Measurements from ENCODE around the gene CMTM8.

CMTM8 gene

DNA sequence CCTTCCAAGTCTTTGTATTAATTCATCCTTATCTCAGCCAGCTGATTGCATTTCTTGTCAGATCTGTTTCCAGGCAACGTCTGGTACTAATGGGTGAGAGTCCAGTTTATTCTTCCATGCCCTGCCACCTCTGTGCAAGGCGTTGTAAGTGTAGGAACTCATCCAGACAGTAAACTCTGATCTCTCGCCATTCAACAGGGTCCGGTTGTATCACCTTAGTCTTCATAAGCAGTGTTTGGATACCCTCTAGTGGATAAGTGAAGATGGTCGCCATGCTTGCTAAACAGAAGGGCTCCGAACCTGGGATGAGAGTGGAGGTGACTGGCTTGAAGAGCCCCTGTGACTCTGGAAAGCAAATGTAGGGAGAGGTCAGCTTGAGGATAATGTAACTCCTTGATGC lies 101.6 kb downstream of the CMTM8 start:
- DNase-seq (ENCODE audit: low read depth), result peak; percentile 32

DNA sequence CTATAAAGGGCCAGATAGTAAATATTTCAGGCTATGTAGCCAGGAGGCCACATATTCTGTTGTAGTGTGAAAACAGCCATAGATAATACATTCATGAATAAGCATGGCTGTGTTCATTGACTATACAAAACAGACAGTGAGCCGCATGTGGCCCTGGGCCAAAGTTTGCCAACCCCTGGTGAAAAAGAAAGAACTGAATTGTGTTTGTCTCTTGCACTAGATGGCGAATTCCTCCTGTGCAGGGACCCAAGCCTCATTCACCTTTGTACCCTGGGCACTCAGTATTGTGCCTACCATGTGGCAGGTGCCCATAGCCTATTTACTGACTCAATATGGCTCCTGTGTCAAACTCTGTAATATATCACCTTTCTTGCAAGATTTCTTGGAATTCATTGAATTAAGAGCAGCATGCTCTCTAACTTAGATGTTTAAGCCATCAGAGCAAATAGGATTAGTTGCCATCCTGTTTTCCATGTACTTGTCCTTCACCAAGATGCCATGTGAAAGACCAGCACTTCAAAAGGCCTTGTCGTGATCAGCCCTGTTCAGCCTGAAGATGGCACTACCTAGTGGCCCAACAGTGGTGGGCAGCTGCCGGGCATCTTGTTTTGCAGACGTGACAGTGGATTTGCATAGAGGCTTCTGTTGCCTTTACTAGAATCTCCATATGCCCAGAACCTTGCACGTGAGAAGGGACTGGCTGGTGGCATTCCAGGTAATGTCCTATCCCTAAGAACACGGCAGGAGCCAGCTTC lies 102.3 kb downstream of the CMTM8 start:
- DNase-seq (ENCODE audit: low read depth), result no peak

DNA sequence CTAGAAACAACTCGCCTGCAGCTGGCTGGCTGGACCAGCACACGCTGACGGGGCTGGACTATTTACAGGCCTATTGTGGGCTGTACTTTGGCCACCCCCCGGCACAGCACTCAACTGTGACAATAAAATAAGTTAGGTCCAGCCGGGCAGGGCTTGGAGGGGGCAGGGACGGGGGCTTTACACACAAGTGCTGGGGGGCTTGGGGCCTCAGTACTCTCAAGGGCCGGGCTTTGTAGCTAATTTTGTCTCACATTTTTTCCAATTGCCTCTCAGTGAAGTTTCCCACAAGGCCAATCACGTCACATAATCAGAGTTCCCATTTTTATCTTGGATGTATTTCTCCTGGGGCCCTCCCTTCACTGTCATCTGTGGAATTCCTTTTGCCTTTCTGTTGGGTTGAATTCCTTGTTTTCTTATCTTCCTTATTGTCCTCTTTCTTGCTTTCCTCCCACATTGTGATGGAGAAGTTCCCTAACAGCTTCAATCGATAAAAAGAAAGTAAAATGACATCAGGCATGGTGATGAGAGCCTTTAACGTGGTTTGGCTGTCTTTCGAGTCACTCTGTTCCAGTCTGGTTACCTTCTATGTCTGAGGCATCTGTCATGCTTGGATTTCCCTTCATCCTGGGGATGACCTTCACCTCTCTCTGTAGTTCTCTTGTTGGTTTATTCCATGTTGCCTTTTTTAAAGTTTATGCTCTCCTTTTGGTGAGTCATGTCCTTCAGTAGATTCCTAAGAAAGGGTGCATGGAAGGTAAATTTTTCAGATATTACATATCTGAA lies 109.1 kb downstream of the CMTM8 start:
- DNase-seq (ENCODE audit: low read depth), result no peak

DNA sequence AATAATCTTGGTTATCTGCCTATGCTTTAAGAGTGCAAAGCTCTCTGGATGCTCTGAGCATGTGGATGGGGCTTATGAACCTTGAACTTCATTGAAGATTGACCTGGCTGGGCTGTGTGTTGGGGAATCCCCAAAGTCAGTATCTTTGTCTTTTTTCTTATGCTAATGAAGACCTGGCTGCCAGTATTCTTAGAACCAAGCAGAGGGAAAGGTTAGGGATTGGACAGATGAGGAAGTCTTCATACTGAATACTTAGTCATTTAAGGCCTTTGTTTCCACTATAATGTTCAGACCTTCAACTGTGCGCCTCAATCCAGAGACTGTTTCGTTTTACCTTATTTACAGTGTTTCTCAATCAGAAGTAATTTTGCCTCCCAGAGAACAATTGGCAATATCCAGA lies 110.7 kb downstream of the CMTM8 start:
- no peak for DNase-seq (ENCODE audit: low read depth)

DNA sequence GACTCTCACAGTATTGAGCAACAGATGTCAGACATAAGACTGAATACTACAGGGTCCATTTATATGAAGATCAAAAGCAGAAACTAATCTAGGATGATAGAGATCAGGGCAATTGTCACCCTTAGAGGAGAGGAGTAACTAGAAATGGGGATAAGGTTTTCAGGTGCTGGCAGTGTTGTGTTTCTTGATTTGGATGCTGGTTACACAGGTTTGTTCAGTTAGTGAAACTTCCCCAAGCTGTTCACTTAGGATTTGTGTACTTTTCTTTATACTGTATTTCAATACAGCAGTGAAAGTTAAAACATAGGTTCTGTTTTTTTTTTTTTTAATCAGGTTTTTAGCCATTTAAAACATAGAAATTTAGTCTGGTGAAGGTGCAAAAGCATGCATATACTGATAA lies 114.1 kb downstream of the CMTM8 start:
- no peak for DNase-seq (ENCODE audit: low read depth)

DNA sequence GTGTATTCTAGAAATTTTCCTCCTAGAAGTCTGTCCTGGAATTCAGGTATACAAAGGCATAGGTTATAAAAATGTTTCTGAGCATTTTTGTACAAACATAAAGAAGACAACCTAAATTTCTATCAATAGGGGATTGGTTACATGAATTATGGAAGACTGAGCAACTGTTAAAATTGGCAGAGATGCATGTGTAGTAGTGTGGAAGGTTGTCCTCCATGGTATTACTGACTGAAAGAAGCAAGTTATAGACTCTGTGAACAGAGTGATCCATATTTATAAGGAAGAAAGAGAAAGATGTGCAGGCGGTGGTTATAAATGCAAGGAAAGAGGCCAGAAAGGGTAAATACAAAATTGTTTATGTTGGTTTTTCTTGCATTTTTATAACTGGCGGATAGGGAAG lies 114.9 kb downstream of the CMTM8 start:
- DNase-seq (ENCODE audit: low read depth), result no peak

DNA sequence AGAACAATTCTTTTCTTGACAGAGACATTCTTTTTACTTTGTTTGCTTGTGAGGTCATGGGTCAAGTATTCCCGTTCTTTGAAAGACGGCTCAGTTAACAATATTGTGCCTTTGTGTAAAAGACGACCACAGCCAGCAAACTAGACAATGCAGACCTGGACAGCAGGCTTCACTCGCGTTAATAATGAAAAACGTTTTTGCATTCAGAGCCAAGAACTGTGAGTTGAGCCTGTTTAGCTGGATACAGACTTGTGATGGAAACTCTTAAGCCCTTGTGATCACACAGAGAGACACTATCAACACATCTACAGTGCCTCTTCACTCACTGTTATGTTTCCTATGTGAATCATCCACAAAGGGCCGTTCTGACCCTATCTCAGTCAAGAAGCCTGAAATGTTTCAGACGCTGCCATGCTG lies 115.9 kb downstream of the CMTM8 start:
- no peak for DNase-seq (ENCODE audit: low read depth)

DNA sequence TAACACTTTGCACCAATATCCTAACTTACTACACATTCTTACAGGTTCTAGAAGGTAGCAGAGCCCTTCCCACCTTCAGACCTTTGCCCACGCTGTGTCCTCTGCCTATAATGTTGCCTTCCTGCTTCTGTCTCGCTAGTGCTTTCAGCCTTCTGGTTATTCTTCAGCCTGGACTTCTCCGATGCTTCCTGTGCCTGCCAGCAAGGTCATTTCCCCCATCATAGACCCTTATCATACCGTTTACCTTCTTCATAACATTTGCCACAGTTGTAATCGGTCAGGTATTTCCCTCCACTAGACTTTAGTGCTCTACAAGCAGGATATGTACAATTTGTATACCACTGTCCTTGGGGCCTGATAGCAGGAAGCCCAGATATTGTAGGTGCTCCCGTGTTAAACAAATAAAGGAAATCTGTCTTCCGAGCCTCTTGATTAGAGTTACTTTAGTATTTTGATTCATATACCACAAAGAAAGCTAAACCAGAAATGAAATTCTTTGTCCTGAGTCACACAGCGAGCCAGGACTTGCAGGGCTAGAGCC lies 117.3 kb downstream of the CMTM8 start:
- DNase-seq (ENCODE audit: low read depth), result no peak

DNA sequence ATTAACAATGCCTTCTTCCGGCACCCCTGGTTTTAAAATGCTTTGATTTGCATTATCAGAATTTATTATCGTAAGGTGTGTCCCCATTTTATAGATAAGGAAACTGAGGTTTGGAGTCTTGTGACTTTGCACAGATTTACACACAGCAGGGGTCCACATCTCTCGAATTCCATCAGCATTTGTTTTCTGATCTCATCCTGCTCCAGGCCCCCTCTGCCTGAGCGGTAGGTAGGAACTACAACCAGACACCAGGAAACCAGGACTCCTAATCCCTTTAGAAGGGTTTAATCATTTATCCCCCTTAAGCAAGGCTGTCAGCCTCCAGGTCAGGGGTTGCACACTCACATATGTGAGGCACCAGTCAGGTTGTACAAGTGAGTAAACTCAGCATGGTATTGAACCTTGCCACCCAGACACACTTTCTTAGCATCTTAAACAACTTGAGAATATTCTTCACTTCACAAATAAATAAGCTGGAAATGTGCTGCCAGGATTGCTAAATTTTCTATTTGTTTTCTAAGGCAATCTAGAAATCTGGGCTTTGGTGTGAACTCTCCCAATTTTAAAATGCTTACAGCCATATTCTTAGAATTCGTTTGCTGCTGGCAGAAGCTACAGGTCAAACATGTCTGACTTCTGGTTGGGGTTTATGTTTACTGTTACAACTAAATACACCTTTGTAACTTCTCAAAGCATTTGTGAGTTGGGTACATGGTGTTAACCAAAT lies 121.4 kb downstream of the CMTM8 start:
- no peak for DNase-seq (ENCODE audit: low read depth)

DNA sequence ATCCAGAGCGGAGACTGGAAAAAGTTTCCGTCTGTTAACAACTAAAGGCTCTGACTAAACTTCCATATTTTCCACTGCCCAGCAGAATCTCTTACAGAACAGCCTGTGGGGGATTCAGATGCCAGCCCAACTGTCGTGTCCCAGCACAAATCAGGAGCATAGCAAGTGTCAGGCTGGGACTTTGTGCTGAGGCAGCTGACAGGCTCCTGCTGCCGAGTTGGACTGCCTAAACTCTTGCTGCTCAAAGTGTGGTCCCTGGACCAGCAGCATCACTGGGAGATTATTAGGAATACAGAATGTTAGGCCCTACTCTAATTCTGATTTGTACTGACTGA lies 122.0 kb downstream of the CMTM8 start:
- DNase-seq (ENCODE audit: low read depth), result no peak

DNA sequence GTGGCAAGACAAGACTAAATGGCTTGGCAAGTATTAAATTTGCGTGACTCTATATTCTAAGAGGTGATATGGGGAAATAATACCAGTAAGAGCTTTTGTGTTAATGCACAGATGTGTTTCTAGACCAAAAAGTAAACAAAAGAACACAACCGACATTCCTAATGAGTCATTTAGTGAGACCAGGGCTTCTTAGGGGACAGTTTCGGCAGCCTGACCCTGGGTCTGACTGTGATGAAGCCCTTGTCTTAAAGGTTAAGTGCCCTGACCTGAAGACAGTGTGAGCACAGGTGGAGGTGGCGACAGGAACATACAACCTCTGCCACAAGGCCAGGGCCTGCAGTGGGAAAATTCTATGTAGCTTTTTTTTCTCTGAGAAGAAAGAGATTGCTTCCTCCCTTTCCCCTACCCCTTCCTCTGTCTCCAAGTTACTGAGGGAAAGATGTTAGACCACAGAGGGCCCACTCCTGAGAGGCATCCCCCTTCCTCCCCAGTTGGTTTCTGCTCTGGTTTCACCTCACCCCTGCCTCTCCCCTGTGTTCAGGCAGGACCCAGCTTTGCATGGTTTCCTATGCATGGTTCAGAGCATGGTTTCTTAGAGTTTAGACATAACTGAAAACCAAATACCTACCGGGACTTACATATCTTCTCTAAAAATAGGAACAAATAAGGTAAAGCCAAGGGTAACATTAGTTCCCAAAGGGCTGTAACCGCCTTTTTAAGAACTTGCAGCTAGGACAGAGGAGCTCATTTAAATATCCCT lies 128.3 kb downstream of the CMTM8 start:
- peak; percentile 40 for DNase-seq (ENCODE audit: low read depth)

DNA sequence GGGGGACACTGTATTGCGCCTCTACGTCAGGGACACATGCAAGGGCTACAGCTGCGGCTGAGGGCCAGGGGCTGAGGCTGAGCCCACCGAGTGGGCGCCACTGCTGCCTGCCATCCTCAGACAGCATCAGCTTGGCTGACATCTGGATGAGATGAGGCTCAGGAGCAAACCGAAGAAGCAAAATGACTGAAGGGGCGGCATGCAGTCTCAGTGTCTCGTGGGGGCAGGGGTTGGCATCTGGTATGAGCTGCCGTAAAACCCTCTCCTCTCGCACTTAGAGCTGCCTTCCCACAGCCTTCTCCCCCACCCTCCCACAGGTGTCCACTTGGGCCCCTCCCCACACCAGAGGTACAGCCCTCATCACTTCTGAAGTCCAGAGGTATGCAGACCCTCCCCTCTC lies 129.0 kb downstream of the CMTM8 start:
- no peak for DNase-seq (ENCODE audit: low read depth)

DNA sequence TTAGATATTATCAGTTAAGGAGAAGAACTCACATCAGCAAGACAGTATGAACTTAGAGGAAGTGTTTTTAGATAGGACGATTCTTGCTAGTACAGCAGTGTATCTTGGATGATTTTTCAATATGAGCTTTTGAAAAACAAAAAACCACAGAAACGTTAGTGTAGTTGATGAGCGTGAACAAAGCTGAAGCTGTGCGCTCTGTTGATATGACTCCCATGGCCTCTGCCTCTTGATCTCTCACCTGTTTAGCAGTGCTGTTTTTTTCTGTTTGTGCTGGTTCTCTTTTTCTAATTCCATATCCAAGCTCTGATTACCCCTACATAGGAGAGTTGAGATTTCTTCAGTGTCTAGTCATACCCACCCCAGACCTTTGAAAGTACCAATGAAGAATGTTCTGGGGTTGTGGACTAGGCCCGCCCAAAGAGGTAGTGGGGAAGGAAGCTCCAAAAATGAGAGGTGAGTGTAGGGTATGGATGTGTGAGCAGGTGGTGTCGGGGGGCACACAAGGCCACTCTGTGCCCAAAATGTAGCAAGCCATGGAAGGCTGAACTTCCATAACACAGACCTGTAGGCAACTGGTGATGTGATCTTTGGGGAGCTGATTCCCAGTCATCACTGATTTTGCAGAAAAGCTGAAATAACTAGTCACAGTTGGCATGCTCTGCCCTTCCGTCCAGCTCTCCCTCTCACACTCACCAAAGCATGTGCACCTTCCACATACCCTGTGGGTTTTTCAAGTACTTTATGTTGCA lies 133.2 kb downstream of the CMTM8 start:
- no peak for DNase-seq (ENCODE audit: low read depth)

DNA sequence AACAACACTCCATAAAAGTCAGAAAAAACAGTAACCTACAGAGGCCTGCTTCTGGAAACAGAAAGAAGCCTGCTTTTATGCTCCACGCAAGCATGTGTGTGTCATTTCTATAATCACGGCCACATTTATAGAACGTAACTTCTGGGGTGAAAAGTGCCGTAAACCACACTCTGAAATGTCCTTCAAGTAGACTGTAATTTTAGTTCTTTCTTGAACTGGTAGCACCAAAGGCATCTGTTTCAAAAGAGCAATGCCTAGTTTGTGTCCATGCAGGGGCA lies 133.7 kb downstream of the CMTM8 start:
- no peak for DNase-seq (ENCODE audit: low read depth)

DNA sequence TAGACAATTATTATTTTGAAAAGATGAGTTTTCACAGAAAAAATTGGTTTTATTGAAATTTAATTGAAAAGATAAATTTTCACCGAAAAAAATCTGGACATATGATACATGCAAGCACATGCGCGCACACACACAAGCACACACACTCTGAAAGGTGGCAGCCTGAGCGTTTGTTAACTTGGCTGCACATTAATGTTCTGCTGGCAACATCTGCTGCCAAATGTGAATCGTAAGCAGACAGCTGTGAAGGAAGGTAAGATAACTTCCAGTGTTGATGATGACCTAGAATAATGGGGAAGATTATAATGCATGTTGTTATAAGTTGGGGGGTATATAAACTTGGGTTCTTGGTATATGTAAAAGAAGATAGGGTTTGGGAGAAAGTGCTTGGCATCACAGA lies 134.8 kb downstream of the CMTM8 start:
- DNase-seq (ENCODE audit: low read depth), result no peak

DNA sequence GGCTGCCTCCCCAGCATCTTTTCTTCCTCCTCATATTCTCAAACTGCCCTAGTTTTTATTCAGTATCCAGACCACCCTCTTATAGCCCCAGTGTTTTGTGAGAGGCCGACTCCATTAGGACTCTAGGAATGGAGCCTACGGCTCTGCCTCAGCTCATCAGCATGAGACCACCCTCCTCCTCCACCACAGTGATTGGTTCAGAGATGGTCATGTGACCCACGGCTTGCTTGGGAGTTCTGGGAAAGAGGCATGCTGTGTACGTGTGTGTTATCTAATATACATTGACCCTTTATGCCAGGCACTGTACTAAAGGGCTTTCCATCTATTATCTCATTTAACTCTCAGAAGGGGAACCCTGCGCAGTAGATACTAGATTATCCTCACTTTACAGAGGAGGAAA lies 135.4 kb downstream of the CMTM8 start:
- no peak for DNase-seq (ENCODE audit: low read depth)

DNA sequence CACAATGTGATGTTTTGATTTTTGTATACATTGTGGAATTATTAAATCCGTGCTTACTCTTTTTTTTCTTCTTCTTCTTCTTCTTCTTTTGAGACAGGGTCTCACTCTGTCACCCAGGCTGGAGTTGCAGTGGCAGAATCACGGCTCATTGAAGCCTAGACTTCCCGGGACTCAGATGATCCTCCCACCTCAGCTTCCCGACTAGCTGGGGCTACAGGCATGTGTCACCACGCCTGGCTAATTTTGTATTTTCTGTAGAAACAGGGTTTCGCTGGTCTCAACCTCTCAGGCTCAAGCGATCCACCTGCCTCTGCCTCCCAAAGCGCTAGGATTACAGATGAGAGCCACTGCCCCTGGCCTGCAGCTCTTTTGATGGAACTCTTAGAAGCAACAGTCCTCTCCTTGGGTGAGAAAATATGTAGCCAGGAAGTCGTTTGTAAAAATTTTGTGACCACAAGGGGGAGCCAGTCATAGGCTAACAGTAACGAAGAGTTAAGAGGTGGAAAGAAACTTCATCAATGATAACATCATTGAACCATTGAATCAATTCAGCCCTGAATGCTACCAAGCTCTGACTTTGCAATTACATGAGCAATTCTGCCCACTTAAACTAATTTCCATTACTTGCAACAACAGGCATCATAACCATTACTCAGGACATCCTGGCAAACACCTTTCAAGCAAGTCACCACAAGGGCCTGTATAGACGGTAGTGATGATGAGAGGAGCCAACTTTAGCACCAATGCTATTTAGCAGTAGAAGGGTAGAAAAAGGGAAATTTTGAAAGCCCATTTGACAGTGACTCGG lies 136.5 kb downstream of the CMTM8 start:
- peak; percentile 75 for DNase-seq (ENCODE audit: low read depth)

DNA sequence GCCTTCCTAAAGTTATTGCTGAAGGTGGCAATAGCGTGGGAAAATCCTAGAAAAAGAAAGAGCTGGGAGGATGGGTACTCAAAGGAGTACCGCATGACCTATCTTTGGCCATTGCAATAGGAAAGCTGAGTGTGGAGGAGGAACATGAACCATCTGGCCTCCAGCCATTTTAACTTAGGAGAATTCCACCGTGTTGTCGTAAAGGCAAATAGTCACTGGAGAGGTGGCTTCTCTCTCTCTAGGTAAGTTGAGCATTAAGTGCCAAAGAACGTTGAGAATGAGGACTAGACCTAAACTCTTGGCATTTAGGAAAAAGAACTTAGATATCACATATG lies 137.1 kb downstream of the CMTM8 start:
- DNase-seq (ENCODE audit: low read depth), result no peak

DNA sequence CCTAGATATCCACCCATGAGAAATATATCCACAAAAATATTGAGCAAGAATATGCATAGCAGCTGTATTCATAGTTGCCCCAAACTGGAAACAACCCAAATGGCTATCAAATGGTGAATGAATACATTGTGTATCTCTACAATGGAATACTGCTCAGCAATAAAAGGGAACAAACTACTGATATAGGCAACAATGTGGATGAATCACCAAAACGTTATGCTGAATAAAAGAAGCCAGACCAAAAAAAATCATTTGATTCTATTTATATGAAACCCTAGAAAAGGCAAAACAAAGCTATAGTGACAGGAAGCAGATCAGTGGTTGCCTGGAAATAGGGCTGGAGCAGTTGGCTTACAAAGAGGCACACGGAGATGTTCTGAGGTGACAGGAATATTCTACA lies 137.6 kb downstream of the CMTM8 start:
- peak; percentile 29 for DNase-seq (ENCODE audit: low read depth)

DNA sequence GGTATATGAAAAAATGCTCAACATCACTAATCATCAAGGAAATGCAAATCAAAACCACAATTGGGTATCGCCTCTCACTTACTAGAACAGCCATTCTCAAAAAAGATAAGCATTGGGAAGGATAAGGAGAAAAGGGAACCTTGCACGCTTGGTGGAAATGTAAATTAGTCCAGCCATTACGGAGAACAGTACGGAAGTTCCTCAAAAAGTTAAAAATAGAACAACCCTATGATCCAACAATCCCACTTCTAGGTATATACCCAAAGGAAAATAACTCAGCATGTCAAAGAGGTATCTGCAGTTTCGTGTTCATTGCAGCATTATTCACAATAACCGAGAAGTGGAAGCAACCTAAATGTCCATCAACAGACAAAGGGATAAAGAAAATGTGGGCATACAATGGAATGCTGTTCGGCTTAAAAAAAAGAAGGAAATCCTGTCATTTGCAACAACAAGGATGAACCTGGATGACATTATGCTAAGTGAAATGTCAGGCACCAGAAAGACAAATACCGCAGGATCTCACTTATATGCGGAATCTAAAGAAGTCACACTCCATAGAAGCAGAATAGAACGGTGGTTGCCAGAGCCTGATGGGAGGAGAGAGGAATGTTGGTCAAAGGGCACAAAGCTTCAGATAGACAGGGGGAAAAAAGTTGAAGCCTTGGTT lies 141.5 kb downstream of the CMTM8 start:
- DNase-seq (ENCODE audit: low read depth), result no peak
